ENCODE data around the gene RAP2C.

RAP2C gene

DNA sequence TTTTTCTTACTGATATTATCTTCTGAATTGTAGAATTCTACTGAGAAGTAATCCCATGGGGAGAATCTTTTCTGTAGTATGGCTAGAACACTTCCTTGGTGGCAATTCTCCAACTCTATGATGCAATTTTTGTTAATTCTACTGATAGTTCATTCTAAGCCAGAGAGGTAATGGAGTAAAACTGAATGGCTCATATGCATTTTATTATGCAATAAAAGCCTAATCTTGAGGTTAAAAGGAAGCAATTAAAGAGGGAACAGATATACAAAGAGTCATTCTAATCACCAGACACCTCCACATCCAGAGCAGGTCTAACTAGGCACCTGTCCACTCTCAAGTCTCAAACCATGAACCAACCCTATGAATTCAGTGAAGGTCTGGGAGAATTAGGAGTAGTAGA, 9.7 kb downstream of the RAP2C start:
- Histone ChIP-seq H3K79me1 (ENCODE audit: low read length) (no peaks in the 10 kb centered on the region), H2BK5ac (ENCODE audit: low read length) (no peak overlapping the region), H3K9ac (ENCODE audit: low read length) (no peak overlapping the region), H3K27me3 (ENCODE audit: insufficient read depth, low read length, poor library complexity) (no peaks in the 10 kb centered on the region), H3K4me3 (ENCODE audit: low read length) (no peak overlapping the region), H3K4me1 (ENCODE audit: control insufficient read depth, low read depth, low read length) (no peaks in the 10 kb centered on the region), H3K18ac (ENCODE audit: low read length) (no peak overlapping the region), H3K56ac (ENCODE audit: low read length) (no peak overlapping the region), H3K23ac (ENCODE audit: low read length) (no peak overlapping the region), H3K36me3 (ENCODE audit: control insufficient read depth, insufficient read depth, low read length) (no peaks in the 10 kb centered on the region), H4K8ac (ENCODE audit: low read depth, low read length) (no peak overlapping the region), H3K4me2 (ENCODE audit: low read length) (no peak overlapping the region), H4K5ac (ENCODE audit: low read length) (no peak overlapping the region), H2BK120ac (ENCODE audit: low read depth, low read length) (no peak overlapping the region), H3K27ac (ENCODE audit: low read depth, low read length) (no peak overlapping the region), H2BK15ac (replicated peaks; ENCODE audit: low read depth) (no peak overlapping the region), H3K79me2 (ENCODE audit: control insufficient read depth, insufficient read depth, low read length) (no peaks in the 10 kb centered on the region), H3K4ac (ENCODE audit: low read depth, low read length) (no peak overlapping the region), H2AK5ac (ENCODE audit: low read length) (no peak overlapping the region)
- no peak for DNase-seq

DNA sequence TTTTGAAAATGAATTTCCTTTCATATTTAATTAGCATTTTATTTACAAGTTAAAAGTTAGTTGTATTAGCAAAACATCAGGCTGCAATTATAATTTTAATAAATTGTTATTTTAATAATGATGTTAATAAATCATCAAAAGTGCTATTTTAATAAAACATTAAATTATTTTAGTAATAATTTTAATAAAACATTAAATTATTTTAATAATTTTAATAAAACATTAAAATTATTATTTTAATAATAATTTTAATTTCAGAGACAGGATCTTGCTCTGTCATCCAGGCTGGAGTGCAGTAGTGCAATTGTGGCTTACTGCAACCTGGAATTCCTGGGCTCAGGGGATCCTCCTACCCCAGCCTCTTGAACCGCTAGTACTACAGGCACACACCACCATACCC, 10.8 kb downstream of the RAP2C start:
- no peak overlapping the region for H4K8ac ChIP-seq (ENCODE audit: low read depth, low read length)
- no peak for DNase-seq
- H2BK15ac ChIP-seq (replicated peaks; ENCODE audit: low read depth): no peak overlapping the region
- H3K4me2 ChIP-seq (ENCODE audit: low read length): no peak overlapping the region
- H3K79me2 ChIP-seq (ENCODE audit: control insufficient read depth, insufficient read depth, low read length): no peaks in the 10 kb centered on the region
- H4K5ac ChIP-seq (ENCODE audit: low read length): no peak overlapping the region
- H3K4ac ChIP-seq (ENCODE audit: low read depth, low read length): no peak overlapping the region
- no peak overlapping the region for H3K18ac ChIP-seq (ENCODE audit: low read length)
- H3K56ac ChIP-seq (ENCODE audit: low read length): no peak overlapping the region
- no peak overlapping the region for H2BK120ac ChIP-seq (ENCODE audit: low read depth, low read length)
- no peaks in the 10 kb centered on the region for H3K79me1 ChIP-seq (ENCODE audit: low read length)
- no peaks in the 10 kb centered on the region for H3K36me3 ChIP-seq (ENCODE audit: control insufficient read depth, insufficient read depth, low read length)
- no peak overlapping the region for H3K4me3 ChIP-seq (ENCODE audit: low read length)
- no CpG with 5 or more reads among the region's 1 CpG for WGBS (ENCODE audit: extremely low coverage, insufficient coverage, low lambda C conversion rate)
- no peak overlapping the region for H2AK5ac ChIP-seq (ENCODE audit: low read length)
- no peak overlapping the region for H2BK5ac ChIP-seq (ENCODE audit: low read length)
- no peaks in the 10 kb centered on the region for H3K4me1 ChIP-seq (ENCODE audit: control insufficient read depth, low read depth, low read length)
- no peak overlapping the region for H3K23ac ChIP-seq (ENCODE audit: low read length)
- no peaks in the 10 kb centered on the region for H3K27me3 ChIP-seq (ENCODE audit: insufficient read depth, low read length, poor library complexity)
- no peak overlapping the region for H3K27ac ChIP-seq (ENCODE audit: low read depth, low read length)
- H3K9ac ChIP-seq (ENCODE audit: low read length): no peak overlapping the region

DNA sequence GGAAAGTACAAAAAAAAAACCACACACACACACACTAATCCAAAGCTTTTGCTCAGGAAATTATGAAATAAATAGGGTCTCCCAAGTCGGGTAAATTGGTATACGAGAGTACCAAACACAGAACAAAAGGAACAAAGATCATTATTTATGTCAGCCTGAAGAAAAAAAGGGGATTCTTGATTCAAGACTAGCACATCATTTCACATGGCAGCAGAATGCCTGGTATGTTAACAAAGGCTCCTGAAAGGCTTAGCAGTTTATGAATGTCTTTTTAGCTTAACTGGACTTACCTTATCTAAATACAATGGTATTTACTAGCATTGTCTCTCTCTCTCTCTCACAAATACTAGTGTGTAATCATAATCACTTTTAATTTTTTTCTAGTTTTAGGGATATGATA, 11.3 kb downstream of the RAP2C start:
- no peak overlapping the region for H3K9ac ChIP-seq (ENCODE audit: low read length)
- H3K79me2 ChIP-seq (ENCODE audit: control insufficient read depth, insufficient read depth, low read length): no peaks in the 10 kb centered on the region
- H3K4me3 ChIP-seq (ENCODE audit: low read length): no peak overlapping the region
- WGBS (ENCODE audit: extremely low coverage, insufficient coverage, low lambda C conversion rate): no CpG with 5 or more reads among the region's 2 CpGs
- H2AK5ac ChIP-seq (ENCODE audit: low read length): no peak overlapping the region
- H3K4me2 ChIP-seq (ENCODE audit: low read length): no peak overlapping the region
- no peaks in the 10 kb centered on the region for H3K36me3 ChIP-seq (ENCODE audit: control insufficient read depth, insufficient read depth, low read length)
- no peaks in the 10 kb centered on the region for H3K27me3 ChIP-seq (ENCODE audit: insufficient read depth, low read length, poor library complexity)
- H2BK5ac ChIP-seq (ENCODE audit: low read length): no peak overlapping the region
- no peaks in the 10 kb centered on the region for H3K4me1 ChIP-seq (ENCODE audit: control insufficient read depth, low read depth, low read length)
- H4K5ac ChIP-seq (ENCODE audit: low read length): no peak overlapping the region
- no peak overlapping the region for H4K8ac ChIP-seq (ENCODE audit: low read depth, low read length)
- H3K18ac ChIP-seq (ENCODE audit: low read length): no peak overlapping the region
- no peaks in the 10 kb centered on the region for H3K79me1 ChIP-seq (ENCODE audit: low read length)
- no peak overlapping the region for H2BK15ac ChIP-seq (replicated peaks; ENCODE audit: low read depth)
- H3K23ac ChIP-seq (ENCODE audit: low read length): no peak overlapping the region
- H3K56ac ChIP-seq (ENCODE audit: low read length): no peak overlapping the region
- DNase-seq: no peak
- H2BK120ac ChIP-seq (ENCODE audit: low read depth, low read length): no peak overlapping the region
- no peak overlapping the region for H3K27ac ChIP-seq (ENCODE audit: low read depth, low read length)
- H3K4ac ChIP-seq (ENCODE audit: low read depth, low read length): no peak overlapping the region

DNA sequence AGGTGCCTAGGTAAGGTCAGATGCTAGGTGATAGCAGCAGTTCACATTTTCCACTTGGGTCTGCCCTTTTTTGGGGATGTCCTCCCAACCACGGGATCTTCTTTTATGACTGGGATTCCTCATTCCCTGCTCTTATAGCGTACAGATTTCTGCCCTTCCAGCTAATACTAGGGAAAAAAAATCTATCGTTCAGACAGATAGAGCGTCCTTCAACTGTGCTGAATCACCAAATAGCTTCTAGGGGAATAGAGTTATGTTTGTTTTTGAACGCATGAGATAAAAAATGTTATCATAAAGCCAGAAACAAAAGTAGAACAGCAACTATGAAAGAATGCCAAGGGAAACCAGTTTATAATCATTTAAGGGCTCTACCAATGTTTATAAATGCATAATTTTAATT, 13.0 kb downstream of the RAP2C start:
- H3K36me3 ChIP-seq (ENCODE audit: control insufficient read depth, insufficient read depth, low read length): no peaks in the 10 kb centered on the region
- H3K79me2 ChIP-seq (ENCODE audit: control insufficient read depth, insufficient read depth, low read length): no peaks in the 10 kb centered on the region
- no peak overlapping the region for H4K8ac ChIP-seq (ENCODE audit: low read depth, low read length)
- H2AK5ac ChIP-seq (ENCODE audit: low read length): no peak overlapping the region
- no peak overlapping the region for H3K4ac ChIP-seq (ENCODE audit: low read depth, low read length)
- no peak overlapping the region for H2BK15ac ChIP-seq (replicated peaks; ENCODE audit: low read depth)
- H3K4me3 ChIP-seq (ENCODE audit: low read length): no peak overlapping the region
- H4K5ac ChIP-seq (ENCODE audit: low read length): no peak overlapping the region
- H3K4me2 ChIP-seq (ENCODE audit: low read length): no peak overlapping the region
- H3K23ac ChIP-seq (ENCODE audit: low read length): no peak overlapping the region
- DNase-seq: no peak
- H3K18ac ChIP-seq (ENCODE audit: low read length): no peak overlapping the region
- H3K27me3 ChIP-seq (ENCODE audit: insufficient read depth, low read length, poor library complexity): no peaks in the 10 kb centered on the region
- H3K27ac ChIP-seq (ENCODE audit: low read depth, low read length): no peak overlapping the region
- H3K56ac ChIP-seq (ENCODE audit: low read length): no peak overlapping the region
- H3K4me1 ChIP-seq (ENCODE audit: control insufficient read depth, low read depth, low read length): no peaks in the 10 kb centered on the region
- no peak overlapping the region for H2BK5ac ChIP-seq (ENCODE audit: low read length)
- no peak overlapping the region for H2BK120ac ChIP-seq (ENCODE audit: low read depth, low read length)
- no peaks in the 10 kb centered on the region for H3K79me1 ChIP-seq (ENCODE audit: low read length)
- H3K9ac ChIP-seq (ENCODE audit: low read length): no peak overlapping the region
- WGBS (ENCODE audit: extremely low coverage, insufficient coverage, low lambda C conversion rate): no CpG with 5 or more reads among the region's 5 CpGs

DNA sequence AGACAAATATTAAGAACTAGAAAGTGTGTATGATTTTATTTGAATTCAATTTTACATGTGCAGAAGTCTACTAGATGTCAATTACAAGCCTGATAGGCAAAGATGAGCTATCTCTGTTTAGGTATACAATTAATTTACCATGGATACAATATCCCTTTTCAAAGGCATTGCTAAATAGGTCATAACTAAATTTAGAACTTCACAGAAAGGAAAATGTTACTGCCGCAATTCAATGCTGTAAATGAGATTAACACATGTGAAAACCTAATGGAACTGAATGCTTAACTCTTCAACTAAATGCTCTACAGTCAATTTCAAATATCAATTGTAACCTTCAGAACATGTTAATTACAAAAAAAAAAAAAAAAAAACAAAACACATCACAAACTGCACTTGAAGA, 14.6 kb downstream of the RAP2C start:
- Histone ChIP-seq H3K9ac (ENCODE audit: low read length) (no peak overlapping the region), H3K36me3 (ENCODE audit: control insufficient read depth, insufficient read depth, low read length) (no peaks in the 10 kb centered on the region), H3K56ac (ENCODE audit: low read length) (no peak overlapping the region), H3K79me2 (ENCODE audit: control insufficient read depth, insufficient read depth, low read length) (no peaks in the 10 kb centered on the region), H2BK120ac (ENCODE audit: low read depth, low read length) (no peak overlapping the region), H3K4me2 (ENCODE audit: low read length) (no peak overlapping the region), H2BK5ac (ENCODE audit: low read length) (no peak overlapping the region), H4K8ac (ENCODE audit: low read depth, low read length) (no peak overlapping the region), H2BK15ac (replicated peaks; ENCODE audit: low read depth) (no peak overlapping the region), H3K18ac (ENCODE audit: low read length) (no peak overlapping the region), H3K27me3 (ENCODE audit: insufficient read depth, low read length, poor library complexity) (no peaks in the 10 kb centered on the region), H3K27ac (ENCODE audit: low read depth, low read length) (no peak overlapping the region), H3K4me3 (ENCODE audit: low read length) (no peak overlapping the region), H4K5ac (ENCODE audit: low read length) (no peak overlapping the region), H3K23ac (ENCODE audit: low read length) (no peak overlapping the region), H2AK5ac (ENCODE audit: low read length) (no peak overlapping the region), H3K79me1 (ENCODE audit: low read length) (no peaks in the 10 kb centered on the region), H3K4me1 (ENCODE audit: control insufficient read depth, low read depth, low read length) (no peaks in the 10 kb centered on the region), H3K4ac (ENCODE audit: low read depth, low read length) (no peak overlapping the region)
- DNase-seq: no peak
- WGBS (ENCODE audit: extremely low coverage, insufficient coverage, low lambda C conversion rate): no CpG with 5 or more reads among the region's 1 CpG

DNA sequence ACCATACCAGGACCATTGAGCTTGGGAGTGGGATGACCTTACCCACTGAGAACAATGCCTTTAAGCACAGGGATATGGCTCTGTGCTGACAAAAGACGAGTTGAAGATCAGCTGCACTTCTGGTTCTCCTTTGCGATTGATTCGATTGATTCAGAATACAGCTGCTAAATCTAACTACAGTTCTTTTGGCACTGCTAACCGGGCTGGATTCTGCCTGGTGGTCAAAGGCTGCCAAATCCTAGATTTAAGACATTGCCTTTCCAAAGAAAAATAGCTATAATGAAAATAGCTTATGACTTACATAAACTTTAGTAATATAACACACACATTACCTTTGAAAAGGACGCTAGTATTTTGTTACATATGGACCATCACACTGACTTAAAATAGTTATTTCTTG, 18.3 kb downstream of the RAP2C start:
- H3K27me3 ChIP-seq (ENCODE audit: insufficient read depth, low read length, poor library complexity): no peaks in the 10 kb centered on the region
- no peak overlapping the region for H3K4me2 ChIP-seq (ENCODE audit: low read length)
- H2BK120ac ChIP-seq (ENCODE audit: low read depth, low read length): no peak overlapping the region
- no peak overlapping the region for H3K4ac ChIP-seq (ENCODE audit: low read depth, low read length)
- H2BK5ac ChIP-seq (ENCODE audit: low read length): no peak overlapping the region
- no CpG with 5 or more reads among the region's 5 CpGs for WGBS (ENCODE audit: extremely low coverage, insufficient coverage, low lambda C conversion rate)
- no peak overlapping the region for H3K18ac ChIP-seq (ENCODE audit: low read length)
- H3K9ac ChIP-seq (ENCODE audit: low read length): no peak overlapping the region
- H3K56ac ChIP-seq (ENCODE audit: low read length): no peak overlapping the region
- H4K8ac ChIP-seq (ENCODE audit: low read depth, low read length): no peak overlapping the region
- H3K23ac ChIP-seq (ENCODE audit: low read length): no peak overlapping the region
- H3K79me2 ChIP-seq (ENCODE audit: control insufficient read depth, insufficient read depth, low read length): no peaks in the 10 kb centered on the region
- no peak overlapping the region for H2AK5ac ChIP-seq (ENCODE audit: low read length)
- no peak overlapping the region for H2BK15ac ChIP-seq (replicated peaks; ENCODE audit: low read depth)
- H3K36me3 ChIP-seq (ENCODE audit: control insufficient read depth, insufficient read depth, low read length): no peaks in the 10 kb centered on the region
- H3K27ac ChIP-seq (ENCODE audit: low read depth, low read length): no peak overlapping the region
- no peak for DNase-seq
- no peaks in the 10 kb centered on the region for H3K4me1 ChIP-seq (ENCODE audit: control insufficient read depth, low read depth, low read length)
- H3K79me1 ChIP-seq (ENCODE audit: low read length): no peaks in the 10 kb centered on the region
- H3K4me3 ChIP-seq (ENCODE audit: low read length): no peak overlapping the region
- H4K5ac ChIP-seq (ENCODE audit: low read length): no peak overlapping the region

All from mesendoderm (in vitro differentiated cells).